ENCODE results near the gene RASA1.

DNA sequence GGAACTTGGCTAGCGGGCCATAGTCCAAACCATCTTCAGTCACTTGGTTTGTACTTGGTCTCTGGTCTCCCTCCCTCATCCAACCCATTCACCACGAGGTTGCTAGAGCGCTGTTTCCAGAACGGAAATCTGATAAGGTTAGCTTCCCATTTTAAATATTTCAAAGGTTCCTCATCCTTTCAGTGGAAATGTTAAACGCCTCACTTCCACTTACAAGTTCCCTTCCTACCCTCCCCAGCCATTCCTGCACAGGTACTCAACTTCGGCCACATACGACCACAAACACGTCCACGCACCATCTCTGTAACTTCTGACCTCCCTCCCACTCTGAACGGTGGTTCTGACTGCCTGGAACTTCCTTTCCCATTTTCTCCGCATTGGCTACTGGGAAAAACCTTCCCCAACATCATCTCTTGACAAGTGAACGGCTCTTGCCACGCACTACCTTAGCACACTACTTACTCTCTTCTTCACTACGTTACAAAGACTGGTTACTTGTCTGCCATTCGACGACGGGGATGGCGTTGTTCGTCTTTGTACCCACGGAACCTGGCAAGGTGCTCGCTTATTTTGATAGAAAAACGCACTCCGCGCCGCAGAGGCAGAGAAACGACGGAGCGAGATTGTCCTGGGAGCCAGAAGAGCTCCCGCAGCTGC lies 144.4 kb downstream of the RASA1 start:
- TF ChIP-seq, protein P1, sequence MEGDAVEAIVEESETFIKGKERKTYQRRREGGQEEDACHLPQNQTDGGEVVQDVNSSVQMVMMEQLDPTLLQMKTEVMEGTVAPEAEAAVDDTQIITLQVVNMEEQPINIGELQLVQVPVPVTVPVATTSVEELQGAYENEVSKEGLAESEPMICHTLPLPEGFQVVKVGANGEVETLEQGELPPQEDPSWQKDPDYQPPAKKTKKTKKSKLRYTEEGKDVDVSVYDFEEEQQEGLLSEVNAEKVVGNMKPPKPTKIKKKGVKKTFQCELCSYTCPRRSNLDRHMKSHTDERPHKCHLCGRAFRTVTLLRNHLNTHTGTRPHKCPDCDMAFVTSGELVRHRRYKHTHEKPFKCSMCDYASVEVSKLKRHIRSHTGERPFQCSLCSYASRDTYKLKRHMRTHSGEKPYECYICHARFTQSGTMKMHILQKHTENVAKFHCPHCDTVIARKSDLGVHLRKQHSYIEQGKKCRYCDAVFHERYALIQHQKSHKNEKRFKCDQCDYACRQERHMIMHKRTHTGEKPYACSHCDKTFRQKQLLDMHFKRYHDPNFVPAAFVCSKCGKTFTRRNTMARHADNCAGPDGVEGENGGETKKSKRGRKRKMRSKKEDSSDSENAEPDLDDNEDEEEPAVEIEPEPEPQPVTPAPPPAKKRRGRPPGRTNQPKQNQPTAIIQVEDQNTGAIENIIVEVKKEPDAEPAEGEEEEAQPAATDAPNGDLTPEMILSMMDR (IDR thresholded peaks at IDR 0.05), result no peak
- TF ChIP-seq POLR2A (IDR thresholded peaks at IDR 0.05), result no peak
